ENCODE data around the gene VAPB. TPM values are rescaled to one million over a fixed set of nuclear protein-coding genes. Genes with fewer than 3 reads are reported as not detected.

The VAPB gene
- polyA plus RNA-seq, 3 donors = 8.5 to 14.3 (median 10.1) TPM

- no peak overlapping the region for H3K27ac Mint-ChIP-seq
- DNase-seq = no peak
- H3K4me3 Mint-ChIP-seq = no peak overlapping the region
- no peak overlapping the region for H3K4me3 ChIP-seq (replicated peaks in 1 of 3; ENCODE audit: low read depth in 2 of 3, low read length in 3 of 3)
- no peak overlapping the region for H3K9ac ChIP-seq (ENCODE audit: insufficient read depth, low read length, poor library complexity, severe bottlenecking)
- H2AFZ ChIP-seq (ENCODE audit: insufficient read depth, low read depth, low read length, poor library complexity, severe bottlenecking) = no peak overlapping the region
- H3K4me1 ChIP-seq (ENCODE audit: control insufficient read depth in 1 of 2, insufficient read depth in 2 of 2, low read length in 2 of 2) = no peaks in the 10 kb centered on the region
- no peaks in the 10 kb centered on the region for H3K4me1 Mint-ChIP-seq
- TF ChIP-seq CTCF (IDR thresholded peaks at IDR 0.05) = no peak
- H3K4me2 ChIP-seq (replicated peaks; ENCODE audit: extremely low read depth, low read length, poor library complexity, severe bottlenecking) = no peak overlapping the region
- H3K27ac ChIP-seq (ENCODE audit: low read depth in 1 of 2, low read length in 2 of 2) = no peak overlapping the region
- no peaks in the 10 kb centered on the region for H3K36me3 Mint-ChIP-seq
- H3K36me3 ChIP-seq (replicated peaks in 1 of 2; ENCODE audit: control insufficient read depth in 1 of 2, insufficient read depth in 2 of 2, low read length in 2 of 2) = no peaks in the 10 kb centered on the region
- H3K79me2 ChIP-seq (ENCODE audit: insufficient read depth, low read length) = no peaks in the 10 kb centered on the region
- peaks cover 5 to 17% (median 13%) of the 10 kb centered on the region in 3 donors for H3K27me3 Mint-ChIP-seq (ENCODE audit: low read depth in 3 of 3)
- 97% methylated on average over 4 of the region's 6 CpGs for WGBS (ENCODE audit: insufficient coverage)
- intact Hi-C loops (cut with micrococcal nuclease) = no loop called here
- H3K9me3 Mint-ChIP-seq = peaks cover 0 to 14% (median 1%) of the 10 kb centered on the region in 7 donors
- H4K20me1 ChIP-seq (ENCODE audit: insufficient read depth, low read length) = no peaks in the 10 kb centered on the region
- no peaks in the 10 kb centered on the region for H3K9me3 ChIP-seq (replicated peaks in 1 of 2; ENCODE audit: control insufficient read depth in 1 of 2, insufficient read depth in 1 of 2, low read length in 2 of 2)
- H3K27me3 ChIP-seq (ENCODE audit: control insufficient read depth in 2 of 2, insufficient read depth in 2 of 2, low read length in 2 of 2) = no peaks in the 10 kb centered on the region
Measured at GRCh38 chr20:58461899-58462298, 72.9 kb downstream of the VAPB start.

GRCh38 chr20:58463256-58463655, 74.2 kb downstream of the VAPB start:
- TF ChIP-seq CTCF (IDR thresholded peaks at IDR 0.05) = no peak
- H3K36me3 ChIP-seq (replicated peaks in 1 of 2; ENCODE audit: control insufficient read depth in 1 of 2, insufficient read depth in 2 of 2, low read length in 2 of 2) = no peaks in the 10 kb centered on the region
- Mint-ChIP-seq H3K4me1 (no peaks in the 10 kb centered on the region), H3K4me3 (no peak overlapping the region), H3K36me3 (no peaks in the 10 kb centered on the region), H3K9me3 (peaks cover 0 to 14% (median 1%) of the 10 kb centered on the region in 7 donors), H3K27me3 (ENCODE audit: low read depth in 3 of 3) (peaks cover 5 to 28% (median 13%) of the 10 kb centered on the region in 3 donors), H3K27ac (no peak overlapping the region)
- no peaks in the 10 kb centered on the region for H3K9me3 ChIP-seq (replicated peaks in 1 of 2; ENCODE audit: control insufficient read depth in 1 of 2, insufficient read depth in 1 of 2, low read length in 2 of 2)
- intact Hi-C loops (cut with micrococcal nuclease) = no loop called here
- H3K4me1 ChIP-seq (ENCODE audit: control insufficient read depth in 1 of 2, insufficient read depth in 2 of 2, low read length in 2 of 2) = no peaks in the 10 kb centered on the region
- H4K20me1 ChIP-seq (ENCODE audit: insufficient read depth, low read length) = no peaks in the 10 kb centered on the region
- no peak overlapping the region for H3K4me2 ChIP-seq (replicated peaks; ENCODE audit: extremely low read depth, low read length, poor library complexity, severe bottlenecking)
- H3K27ac ChIP-seq (ENCODE audit: low read depth in 1 of 2, low read length in 2 of 2) = no peak overlapping the region
- WGBS (ENCODE audit: insufficient coverage) = 98% methylated on average over 6 of the region's 10 CpGs
- no peaks in the 10 kb centered on the region for H3K79me2 ChIP-seq (ENCODE audit: insufficient read depth, low read length)
- H3K4me3 ChIP-seq (replicated peaks in 1 of 3; ENCODE audit: low read depth in 2 of 3, low read length in 3 of 3) = no peak overlapping the region
- no peak for DNase-seq
- no peak overlapping the region for H2AFZ ChIP-seq (ENCODE audit: insufficient read depth, low read depth, low read length, poor library complexity, severe bottlenecking)
- H3K27me3 ChIP-seq (ENCODE audit: control insufficient read depth in 2 of 2, insufficient read depth in 2 of 2, low read length in 2 of 2) = peaks cover 0 to 2% of the 10 kb centered on the region in 2 donors
- no peak overlapping the region for H3K9ac ChIP-seq (ENCODE audit: insufficient read depth, low read length, poor library complexity, severe bottlenecking)

All from CD14-positive monocyte (primary cell).